Duodenal mucosa (tissue), 2 donors: Measurements from ENCODE around the gene CFAP46.

Experiments used
- H3K27ac ChIP-seq: one replicate; pipeline ENCODE4 v1.7.0; 2013; ENCODE audit warnings: low read depth, low read length
- H3K27me3 ChIP-seq, 2 donors: one replicate each; pipeline ENCODE4 v1.7.0; 2013; ENCODE audit warnings: low read length in 2 of 2, control low read depth in 1 of 2; ENCODE audit not compliant: insufficient read depth in 2 of 2, control insufficient read depth in 1 of 2
- H3K36me3 ChIP-seq, 2 donors: one replicate each; pipeline ENCODE4 v1.7.0; 2013; ENCODE audit warnings: low read length in 2 of 2, control low read depth in 1 of 2; ENCODE audit not compliant: insufficient read depth in 2 of 2, control insufficient read depth in 1 of 2
- H3K4me1 ChIP-seq, 2 donors: one replicate each; pipeline ENCODE4 v1.7.0; 2013; ENCODE audit warnings: low read length in 2 of 2, control low read depth in 1 of 2; ENCODE audit not compliant: insufficient read depth in 2 of 2, control insufficient read depth in 1 of 2
- H3K4me3 ChIP-seq, 2 donors: one replicate each; pipeline ENCODE4 v1.7.0; 2013; ENCODE audit warnings: low read length in 2 of 2, low read depth in 1 of 2
- H3K9ac ChIP-seq, 2 donors: one replicate each; pipeline ENCODE4 v1.7.0; 2013; ENCODE audit warnings: low read length in 2 of 2, low read depth in 1 of 2
- H3K9me3 ChIP-seq, 2 donors: one replicate each; pipeline ENCODE4 v1.7.0; 2013; ENCODE audit warnings: low read length in 2 of 2, control low read depth in 1 of 2; ENCODE audit not compliant: control insufficient read depth in 1 of 2

The CFAP46 gene

DNA sequence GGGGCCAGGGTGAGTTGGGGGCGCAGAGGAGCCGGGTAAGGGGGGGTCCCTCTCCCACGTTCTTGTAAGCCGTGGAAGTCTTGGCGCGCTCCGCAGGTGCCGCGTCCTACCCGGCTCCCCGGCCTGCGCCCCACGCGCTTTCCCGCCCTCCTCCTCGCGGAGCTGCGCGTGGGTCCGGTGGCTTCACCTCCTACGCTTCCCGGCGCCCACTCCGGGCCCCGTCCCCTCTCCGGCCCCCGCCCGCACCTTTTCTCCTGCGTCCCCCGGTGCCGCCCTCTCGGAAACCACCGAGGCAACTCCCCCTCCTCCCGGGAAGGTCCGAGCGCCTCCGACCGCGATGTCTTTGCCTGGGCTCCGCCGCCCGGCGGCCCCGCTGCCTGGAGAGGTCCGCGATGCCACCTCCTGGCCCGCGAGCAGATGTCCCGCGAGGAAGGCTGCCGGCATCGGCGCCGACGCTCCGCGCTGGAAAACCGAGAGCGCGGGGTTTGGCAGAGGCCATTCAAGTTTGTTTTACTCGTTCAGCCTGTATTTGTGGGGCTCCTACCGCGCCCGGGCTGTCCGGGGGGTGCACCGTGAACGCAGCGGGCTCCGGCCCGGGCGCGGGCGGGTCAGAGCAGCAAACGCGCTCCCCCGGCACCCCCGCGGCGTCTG lies 154.1 kb downstream of the CFAP46 start:
- no peaks in the 10 kb centered on the region for H3K4me1 ChIP-seq
- no peaks in the 10 kb centered on the region for H3K36me3 ChIP-seq
- no peak overlapping the region for H3K4me3 ChIP-seq
- peaks cover 13 to 22% of the 10 kb centered on the region in 2 donors for H3K27me3 ChIP-seq
- no peaks in the 10 kb centered on the region for H3K9me3 ChIP-seq
- H3K9ac ChIP-seq = no peak overlapping the region
- H3K27ac ChIP-seq = no peak overlapping the region

DNA sequence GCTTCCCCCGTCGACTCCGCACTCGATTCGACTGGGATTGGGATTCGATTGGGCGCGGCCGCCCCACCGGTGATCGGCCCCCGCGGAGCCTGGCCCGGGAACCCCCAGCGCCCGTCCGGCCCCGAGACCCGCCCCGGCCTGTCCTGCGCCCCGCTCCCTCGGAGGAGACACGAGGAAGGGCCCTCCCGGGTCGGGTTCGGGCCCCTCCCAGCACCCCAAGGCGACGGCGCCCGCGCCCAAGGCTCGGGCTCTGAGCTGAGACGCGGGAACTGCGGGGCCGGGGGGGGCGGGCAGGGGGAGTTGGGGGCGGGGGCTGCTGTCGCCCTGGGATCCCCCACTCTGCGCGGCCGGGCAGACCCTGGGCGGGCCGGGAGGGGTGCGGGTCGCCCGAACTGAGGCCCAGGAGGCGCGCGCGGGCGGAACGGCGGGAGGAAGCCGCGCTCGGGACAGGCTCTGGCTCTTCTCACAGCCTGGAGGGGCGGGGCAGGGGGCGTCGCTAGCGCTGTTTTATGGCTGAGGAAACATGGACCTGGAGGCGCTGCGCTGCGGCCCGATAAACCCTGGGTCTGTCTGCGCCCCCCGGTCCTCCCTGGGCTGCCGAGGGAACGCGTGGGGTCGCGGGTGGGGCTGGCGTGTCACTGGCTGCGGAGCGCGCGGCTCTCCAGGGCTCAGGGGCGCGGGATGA lies 154.7 kb downstream of the CFAP46 start:
- no peaks in the 10 kb centered on the region for H3K9me3 ChIP-seq
- H3K36me3 ChIP-seq = peaks cover 0 to 5% of the 10 kb centered on the region in 2 donors
- H3K9ac ChIP-seq = no peak overlapping the region
- no peaks in the 10 kb centered on the region for H3K4me1 ChIP-seq
- no peak overlapping the region for H3K27ac ChIP-seq
- no peak overlapping the region for H3K4me3 ChIP-seq
- H3K27me3 ChIP-seq = peaks cover 13 to 22% of the 10 kb centered on the region in 2 donors

DNA sequence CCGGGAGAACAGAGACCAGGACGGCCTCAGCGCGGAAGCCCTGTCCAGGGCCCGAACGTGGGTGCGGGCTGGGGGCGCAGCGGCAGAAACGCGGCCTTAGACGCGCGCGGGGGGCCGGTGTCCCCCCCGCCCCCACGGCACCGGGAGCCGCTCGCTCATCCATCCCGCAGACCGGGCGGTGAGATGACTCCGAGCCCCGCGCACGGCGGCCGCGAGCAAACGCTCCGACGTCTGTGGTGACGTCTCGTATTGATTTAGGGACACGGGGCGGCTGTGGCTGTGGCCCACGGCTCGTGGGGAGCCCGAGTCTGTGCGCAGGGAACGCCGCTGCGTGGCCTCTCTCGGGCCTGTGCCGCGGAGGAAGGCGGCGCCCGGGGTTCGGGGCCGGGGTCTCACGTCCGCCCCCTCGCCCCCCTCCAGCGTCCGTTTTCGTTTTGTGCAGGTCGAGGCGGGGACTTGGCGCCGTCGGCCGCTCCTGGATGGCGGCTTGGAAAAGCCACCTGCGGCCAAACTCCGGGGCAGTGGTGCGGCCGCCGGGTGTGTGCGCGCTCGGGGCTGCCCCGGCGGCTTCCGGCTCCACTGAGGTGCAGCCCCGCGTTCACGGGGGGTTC lies 155.4 kb downstream of the CFAP46 start:
- Histone ChIP-seq H3K27ac (no peak overlapping the region), H3K4me1 (no peaks in the 10 kb centered on the region), H3K27me3 (peaks cover 13 to 22% of the 10 kb centered on the region in 2 donors), H3K9me3 (no peaks in the 10 kb centered on the region), H3K4me3 (no peak overlapping the region), H3K36me3 (peaks cover under 1 to 10% of the 10 kb centered on the region in 2 donors), H3K9ac (no peak overlapping the region)

DNA sequence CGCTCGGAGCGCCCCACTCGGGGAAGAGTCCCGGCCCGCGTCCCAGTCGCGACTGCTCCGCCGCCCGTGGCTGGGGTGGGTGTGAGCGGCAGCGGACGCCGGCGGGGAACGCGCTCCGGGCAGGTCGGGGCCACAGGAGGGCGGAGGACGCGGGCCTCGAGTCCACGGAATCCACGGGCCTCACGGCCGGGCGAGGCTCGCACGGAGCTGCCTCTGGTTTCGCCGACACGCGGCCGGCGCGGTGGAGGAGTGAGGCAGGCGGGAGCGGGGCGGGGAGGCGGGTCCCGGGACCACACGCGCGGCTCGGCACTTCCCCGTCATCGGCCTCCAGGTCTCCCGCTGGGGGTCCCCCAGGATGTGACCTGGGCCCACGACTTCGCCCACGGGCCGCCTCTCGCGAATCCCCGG lies 155.9 kb downstream of the CFAP46 start:
- peaks cover 13 to 22% of the 10 kb centered on the region in 2 donors for H3K27me3 ChIP-seq
- H3K9me3 ChIP-seq = no peaks in the 10 kb centered on the region
- no peak overlapping the region for H3K9ac ChIP-seq

DNA sequence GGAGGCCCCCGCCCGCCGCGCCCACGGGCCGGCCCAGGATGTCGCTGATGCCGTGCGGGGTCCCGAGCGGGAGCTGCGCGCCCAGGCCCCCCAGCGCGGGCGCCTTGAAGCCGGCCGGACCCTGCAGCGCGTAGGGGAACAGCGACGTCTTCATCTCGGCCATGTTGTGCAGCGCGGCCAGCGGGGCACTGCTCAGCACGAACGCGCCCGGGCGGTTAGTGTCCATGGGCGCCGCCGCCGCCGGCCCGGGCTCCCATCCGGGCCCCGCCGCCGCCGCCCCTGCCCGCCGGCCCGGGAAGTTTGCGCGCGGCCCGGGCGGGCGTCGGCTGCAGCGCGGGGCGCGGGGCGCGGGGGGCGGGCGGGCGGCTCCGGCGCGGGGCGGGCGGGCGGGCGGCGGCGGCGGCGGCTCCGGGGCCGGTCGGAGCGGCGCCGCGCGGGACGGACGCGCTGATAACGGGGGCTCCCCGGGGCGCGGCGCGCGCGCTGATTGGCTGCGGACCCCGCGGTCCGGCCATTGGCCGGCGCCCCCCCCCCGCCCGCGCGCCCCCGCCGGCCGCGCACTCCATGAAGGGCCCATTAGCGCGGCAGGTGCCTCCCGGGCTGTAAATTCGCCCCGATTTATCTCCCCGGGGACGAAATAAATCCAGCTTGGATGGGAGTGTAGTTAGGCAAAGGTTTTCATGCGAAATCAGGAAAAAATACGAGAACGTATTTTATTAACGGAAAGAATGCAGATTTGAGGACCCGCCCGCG lies 156.5 kb downstream of the CFAP46 start, which contains the start of gene NKX6-2:
TSS of gene NKX6-2 (minus strand) at position 425 of the 753 bp plus-strand sequence. CDS start at position 226, 199 bp downstream.
- peaks cover 13 to 22% of the 10 kb centered on the region in 2 donors for H3K27me3 ChIP-seq
- no peak within 1 kb of the TSS for H3K27ac ChIP-seq
- no peaks in the 10 kb centered on the region for H3K4me1 ChIP-seq
- no peaks in the 10 kb centered on the region for H3K9me3 ChIP-seq
- H3K4me3 ChIP-seq = no peak within 1 kb of the TSS
- peaks cover 4 to 20% of the 10 kb centered on the region in 2 donors for H3K36me3 ChIP-seq
- no peak within 1 kb of the TSS for H3K9ac ChIP-seq

More for the DNA sequence above, 155.9 kb downstream of the CFAP46 start:
- no peak overlapping the region for H3K4me3 ChIP-seq
- H3K36me3 ChIP-seq = peaks cover 4 to 16% of the 10 kb centered on the region in 2 donors
- H3K4me1 ChIP-seq = no peaks in the 10 kb centered on the region
- no peak overlapping the region for H3K27ac ChIP-seq

DNA sequence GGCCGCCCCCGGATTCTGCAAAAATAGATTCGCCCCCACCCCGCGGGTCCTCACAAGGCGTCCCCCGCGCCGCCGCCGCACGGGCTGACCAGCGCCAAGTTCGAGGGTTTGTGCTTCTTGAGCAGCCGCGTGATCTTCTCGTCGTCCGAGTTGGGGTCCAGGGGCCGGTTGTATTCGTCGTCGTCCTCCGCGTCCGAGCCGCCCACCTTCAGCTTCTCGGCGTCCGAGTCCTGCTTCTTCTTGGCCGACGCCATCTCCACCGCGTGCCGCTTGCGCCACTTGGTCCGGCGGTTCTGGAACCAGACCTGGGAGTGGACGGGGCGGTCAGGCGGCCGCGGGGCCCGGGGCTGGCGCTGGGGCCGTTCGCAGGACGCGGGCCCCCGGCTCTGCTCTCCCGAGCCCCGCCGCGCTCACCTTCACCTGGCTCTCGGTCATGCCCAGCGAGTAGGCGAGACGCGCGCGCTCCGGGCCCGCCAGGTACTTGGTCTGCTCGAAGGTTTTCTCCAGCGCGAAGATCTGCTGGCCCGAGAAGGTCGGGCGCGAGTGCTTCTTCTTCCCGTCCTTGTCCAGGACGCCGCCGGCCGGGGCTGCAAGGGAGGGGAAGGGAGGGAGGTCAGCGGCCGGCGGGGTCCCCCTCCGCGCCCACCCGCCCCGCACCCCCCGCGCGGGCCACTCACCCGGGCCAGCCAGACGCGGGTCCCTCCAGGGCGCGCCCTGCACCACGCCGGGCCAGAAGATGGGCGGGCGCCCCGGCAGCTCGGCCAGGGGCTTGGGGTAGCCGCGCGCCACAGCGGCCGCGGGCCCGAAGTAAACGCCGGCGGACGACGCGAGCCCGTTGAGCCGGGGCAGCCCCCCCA lies 157.3 kb downstream of the CFAP46 start:
- Histone ChIP-seq H3K27ac (no peak overlapping the region), H3K4me1 (no peaks in the 10 kb centered on the region), H3K27me3 (peaks cover 8 to 19% of the 10 kb centered on the region in 2 donors), H3K9me3 (no peaks in the 10 kb centered on the region), H3K36me3 (peaks cover 4 to 22% of the 10 kb centered on the region in 2 donors), H3K9ac (no peak overlapping the region), H3K4me3 (no peak overlapping the region)

DNA sequence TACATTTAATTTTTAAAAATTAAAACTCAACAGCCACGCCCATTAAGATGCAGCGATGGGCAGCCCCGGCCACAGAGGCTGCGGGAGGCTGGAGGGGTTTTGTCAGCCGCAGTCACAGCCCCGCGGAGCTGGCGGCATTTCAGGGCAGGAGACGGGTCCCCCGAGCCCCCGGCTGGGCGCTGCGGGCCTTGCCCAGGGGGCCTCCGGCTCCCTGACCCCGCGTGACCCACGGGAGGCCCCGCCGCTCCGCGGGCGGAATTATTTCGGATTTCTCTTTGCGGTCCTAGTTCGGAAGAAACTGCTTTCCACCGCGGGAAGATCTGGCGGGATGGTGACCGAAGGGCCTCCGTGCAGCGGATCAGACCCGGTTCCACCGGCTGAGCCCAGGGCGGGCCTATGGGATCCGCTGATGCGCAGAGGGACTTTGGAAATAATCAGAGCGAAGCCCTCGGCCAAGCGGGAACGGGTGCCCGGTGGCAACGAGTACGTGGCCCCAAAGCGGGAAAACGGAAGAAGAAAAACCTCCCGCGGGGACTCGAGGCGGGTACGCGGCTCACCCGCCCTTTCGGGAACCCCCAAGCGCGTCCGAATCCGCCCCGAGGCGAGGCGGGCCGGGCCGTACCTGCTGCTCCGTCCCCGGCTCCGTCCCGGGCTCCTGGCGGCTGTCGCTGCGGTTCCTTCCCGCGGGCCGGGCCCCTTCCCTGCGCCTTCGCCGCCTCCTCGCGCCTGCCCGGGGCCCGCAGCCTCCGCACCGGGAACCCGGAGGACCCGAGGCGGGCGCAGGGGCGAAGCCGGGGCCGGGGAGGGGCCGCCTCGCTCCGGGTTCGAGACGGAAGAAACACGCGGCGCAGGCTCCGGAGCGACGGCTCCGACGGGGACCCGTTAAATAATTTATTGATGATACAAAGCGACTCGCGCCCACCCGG lies 158.2 kb downstream of the CFAP46 start:
- Histone ChIP-seq H3K27me3 (peaks cover 8 to 15% of the 10 kb centered on the region in 2 donors), H3K9me3 (no peaks in the 10 kb centered on the region), H3K27ac (no peak overlapping the region), H3K36me3 (peaks cover 4 to 26% of the 10 kb centered on the region in 2 donors), H3K9ac (no peak overlapping the region), H3K4me1 (no peaks in the 10 kb centered on the region), H3K4me3 (no peak overlapping the region)

DNA sequence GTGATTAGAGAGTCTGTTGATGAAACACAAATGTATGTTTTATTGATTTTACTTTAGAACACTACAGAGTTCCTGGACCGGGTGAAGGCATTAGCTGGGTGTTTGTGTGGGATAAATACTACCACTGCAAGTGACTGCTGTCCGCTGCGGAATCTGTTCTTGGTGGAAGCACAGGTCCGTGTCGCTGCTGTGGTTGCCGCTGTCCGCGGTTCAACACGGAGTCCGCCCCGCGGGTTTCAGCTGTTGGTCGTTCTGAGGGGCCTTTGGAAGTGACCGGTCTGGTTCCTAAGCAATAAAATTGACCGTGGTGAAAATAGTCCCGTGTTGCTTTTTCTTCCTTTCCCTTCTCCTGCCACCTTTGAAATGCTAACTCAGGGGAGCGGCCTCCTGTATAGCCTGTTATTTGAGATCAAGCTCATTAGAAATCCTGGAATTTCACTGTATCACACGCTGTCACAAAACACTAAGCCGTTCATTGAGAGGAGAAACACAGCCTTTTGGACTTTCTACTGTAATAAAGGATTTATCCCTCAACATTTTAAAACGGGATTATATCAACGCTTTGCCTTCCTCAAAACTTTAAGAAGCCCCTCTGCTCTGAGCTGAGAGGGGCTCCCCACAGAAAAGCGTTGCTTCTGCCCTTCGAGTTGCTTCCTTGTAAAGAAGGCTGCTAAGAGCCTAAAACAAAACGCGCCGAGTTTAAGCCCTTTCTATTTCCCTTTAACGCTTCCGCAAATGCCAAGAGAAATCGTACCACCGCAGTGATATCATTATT lies 159.0 kb downstream of the CFAP46 start:
- Histone ChIP-seq H3K9ac (no peak overlapping the region), H3K27ac (no peak overlapping the region), H3K4me3 (no peak overlapping the region), H3K27me3 (peaks cover 8 to 15% of the 10 kb centered on the region in 2 donors), H3K36me3 (peaks cover 4 to 34% of the 10 kb centered on the region in 2 donors), H3K9me3 (no peaks in the 10 kb centered on the region), H3K4me1 (no peaks in the 10 kb centered on the region)
